H1 (cell line): Measurements from ENCODE around the gene LRRC23. TPM values are rescaled to one million over a fixed set of nuclear protein-coding genes. Genes with fewer than 3 reads are reported as not detected.
A peak's percentile ranks its signal among the peaks of the same experiment; 100 is the strongest.

Experiments
- CTCF ChIA-PET: fragments of 300-600 bp; sonication (Branson Sonifier 250); formaldehyde crosslinking; loops from one replicate; lab custom pipeline; 2021; ENCODE audit not compliant: partially characterized antibody; lab: Charles Lee
- POLR2A ChIA-PET: fragments of 300-600 bp; sonication (Branson Sonifier 250); formaldehyde crosslinking; loops from one replicate; lab custom pipeline; 2021; ENCODE audit warnings: inconsistent platforms; ENCODE audit not compliant: partially characterized antibody; lab: Charles Lee
- DNase-seq, 2 experiments: peaks; one replicate each; pipeline versions ENCODE4 v3.0.0 to v3.0.0-alpha.2; 2010 to 2022; ENCODE audit warnings: low spot score in 2 of 2, low read depth in 1 of 2, mixed read lengths in 1 of 2
- FAIRE-seq: peaks from 2 replicates; lab custom pipeline; 2011; peaks lifted over from hg19 to GRCh38; lab: Jason Lieb, UNC
- H2AFZ ChIP-seq: 2 replicates; pipeline ENCODE4 v1.8.1; 2012; ENCODE audit warnings: low read length, inconsistent platforms
- H2AK5ac ChIP-seq: 2 replicates; pipeline ENCODE4 v1.6.1; 2013; ENCODE audit warnings: low read depth, low read length
- H2BK120ac ChIP-seq: replicated peaks from 2 replicates; pipeline ENCODE3; 2013; ENCODE audit warnings: low read depth, low read length, inconsistent platforms
- H2BK12ac ChIP-seq: 2 replicates; pipeline ENCODE4 v1.6.1; 2013; ENCODE audit warnings: low read depth, low read length
- H2BK15ac ChIP-seq: 2 replicates; pipeline ENCODE4 v1.6.1; 2013; ENCODE audit warnings: low read length
- H2BK20ac ChIP-seq: 2 replicates; pipeline ENCODE4 v1.6.1; 2013; ENCODE audit warnings: low read length
- H2BK5ac ChIP-seq: 2 replicates; pipeline ENCODE4 v1.6.1; 2013; ENCODE audit warnings: low read depth, low read length
- H3K14ac ChIP-seq: 2 replicates; pipeline ENCODE4 v1.6.1; 2013; ENCODE audit warnings: inconsistent platforms; ENCODE audit not compliant: insufficient read length
- H3K18ac ChIP-seq: 2 replicates; pipeline ENCODE4 v1.6.1; 2013; ENCODE audit warnings: low read length; ENCODE audit errors: extremely low read depth
- H3K23ac ChIP-seq: 2 replicates; pipeline ENCODE4 v1.6.1; 2013; ENCODE audit warnings: inconsistent platforms; ENCODE audit not compliant: insufficient read length
- H3K23me2 ChIP-seq: 2 replicates; pipeline ENCODE4 v1.6.1; 2013; ENCODE audit warnings: low read depth, low read length
- H3K27ac ChIP-seq: 2 replicates; pipeline ENCODE4 v1.6.1; 2011; ENCODE audit warnings: low read depth, low read length, inconsistent platforms
- H3K27me3 ChIP-seq, 4 experiments: replicated peaks in 1 of 4; 1 replicate in 1 of 4; 2 replicates in 3 of 4; pipeline versions ENCODE4 v1.6.1 to v1.8.1; 2011 to 2013; ENCODE audit warnings: low read length in 3 of 4, mild to moderate bottlenecking in 3 of 4, inconsistent platforms in 2 of 4, mixed read lengths in 2 of 4, moderate library complexity in 1 of 4; ENCODE audit not compliant: control insufficient read depth in 3 of 4, insufficient read depth in 3 of 4; ENCODE audit errors: extremely low read depth in 1 of 4
- H3K36me3 ChIP-seq, 4 experiments: 2 replicates each; pipeline versions ENCODE4 v1.6.1 to v1.8.1; 2011 to 2013; ENCODE audit warnings: mild to moderate bottlenecking in 4 of 4, low read length in 3 of 4, moderate library complexity in 2 of 4, control low read depth in 1 of 4, inconsistent platforms in 1 of 4; ENCODE audit not compliant: insufficient read depth in 4 of 4, control insufficient read depth in 2 of 4
- H3K4ac ChIP-seq: replicated peaks from 2 replicates; pipeline ENCODE3; 2013; ENCODE audit warnings: low read length, low read depth, mixed read lengths, inconsistent platforms; ENCODE audit not compliant: insufficient read length
- H3K4me1 ChIP-seq, 4 experiments: replicated peaks in 1 of 4; 1 replicate in 1 of 4; 2 replicates in 3 of 4; pipeline versions ENCODE4 v1.6.1 to v1.8.1; 2011 to 2013; ENCODE audit warnings: low read length in 3 of 4, inconsistent platforms in 2 of 4, mixed read lengths in 1 of 4; ENCODE audit not compliant: insufficient read depth in 4 of 4, control insufficient read depth in 3 of 4
- H3K4me2 ChIP-seq, 2 experiments: 2 replicates each; pipeline versions ENCODE4 v1.6.1 to v1.8.1; 2011 to 2013; ENCODE audit warnings: low read depth in 2 of 2, low read length in 2 of 2, control low read depth in 1 of 2, inconsistent platforms in 1 of 2, mild to moderate bottlenecking in 1 of 2; ENCODE audit not compliant: insufficient read depth in 1 of 2
- H3K4me3 ChIP-seq, 4 experiments: fragments of 200-600, 300-600 bp in 1 of 4; sonication (generic), shearing (Covaris generic), sonication (Bioruptor Twin) in 1 of 4; 2 replicates each; pipeline versions ENCODE4 v1.5.1 to v1.8.1; 2011 to 2016; ENCODE audit warnings: low read length in 4 of 4, low read depth in 3 of 4, control low read depth in 2 of 4, inconsistent platforms in 2 of 4, mild to moderate bottlenecking in 2 of 4, mixed read lengths in 1 of 4, moderate library complexity in 1 of 4; ENCODE audit not compliant: insufficient read depth in 2 of 4; ENCODE audit errors: extremely low read depth in 1 of 4
- H3K56ac ChIP-seq: replicated peaks from 2 replicates; pipeline ENCODE3; 2013; ENCODE audit warnings: low read depth, mild to moderate bottlenecking, mixed read lengths, low read length, inconsistent platforms; ENCODE audit not compliant: insufficient read length
- H3K79me1 ChIP-seq: 2 replicates; pipeline ENCODE4 v1.6.1; 2013; ENCODE audit warnings: low read depth, low read length, control low read depth
- H3K79me2 ChIP-seq, 2 experiments: 2 replicates each; pipeline versions ENCODE4 v1.6.1 to v1.8.1; 2012 to 2013; ENCODE audit warnings: low read length in 2 of 2, mild to moderate bottlenecking in 2 of 2, inconsistent platforms in 1 of 2; ENCODE audit not compliant: insufficient read depth in 2 of 2, control insufficient read depth in 1 of 2
- H3K9ac ChIP-seq, 4 experiments: replicated peaks in 1 of 4; 1 replicate in 1 of 4; 2 replicates in 3 of 4; pipeline versions ENCODE4 v1.6.1 to v1.8.1; 2011 to 2013; ENCODE audit warnings: low read depth in 3 of 4, low read length in 3 of 4, control low read depth in 2 of 4, mild to moderate bottlenecking in 2 of 4, moderate library complexity in 2 of 4, inconsistent platforms in 1 of 4; ENCODE audit errors: extremely low read depth in 1 of 4
- H3K9me3 ChIP-seq, 2 experiments: 2 replicates each; pipeline versions ENCODE4 v1.6.1 to v1.8.1; 2012 to 2013; ENCODE audit warnings: mild to moderate bottlenecking in 2 of 2, moderate library complexity in 2 of 2, control low read depth in 1 of 2, inconsistent platforms in 1 of 2, low read depth in 1 of 2, low read length in 1 of 2, mixed read lengths in 1 of 2; ENCODE audit not compliant: insufficient read depth in 2 of 2
- H4K20me1 ChIP-seq, 2 experiments: replicated peaks in 1 of 2; 2 replicates each; pipeline versions ENCODE3 to v1.8.1; 2011 to 2013; ENCODE audit warnings: inconsistent platforms in 2 of 2, low read length in 2 of 2, mild to moderate bottlenecking in 1 of 2; ENCODE audit not compliant: insufficient read depth in 2 of 2, control insufficient read depth in 1 of 2
- H4K5ac ChIP-seq: 2 replicates; pipeline ENCODE4 v1.6.1; 2013; ENCODE audit warnings: low read length, low read depth, mixed read lengths, inconsistent platforms; ENCODE audit not compliant: insufficient read length
- H4K8ac ChIP-seq: 2 replicates; pipeline ENCODE4 v1.8.0; 2013; ENCODE audit warnings: mild to moderate bottlenecking, moderate library complexity, low read length, inconsistent platforms; ENCODE audit not compliant: insufficient read depth; ENCODE audit errors: extremely low read depth
- H4K91ac ChIP-seq: replicated peaks from 2 replicates; pipeline ENCODE3; 2013; ENCODE audit warnings: low read length, mixed read lengths, inconsistent platforms; ENCODE audit not compliant: insufficient read length
- ASH2L ChIP-seq: fragments of 200-600, 300-600 bp; sonication (generic); IDR thresholded peaks from one replicate; pipeline ENCODE4 v1.7.1; 2017; ENCODE audit warnings: low read length
- EGR1 ChIP-seq: IDR thresholded peaks from 2 replicates; pipeline ENCODE4 v1.6.1; 2011; ENCODE audit warnings: low read depth, low read length, borderline replicate concordance
- HDAC2 ChIP-seq, 2 experiments: fragments of 300-600 bp in 1 of 2; sonication (generic) in 1 of 2; IDR thresholded peaks; 2 replicates each; pipeline ENCODE4 v1.6.1; 2011 to 2012; ENCODE audit warnings: low read depth in 2 of 2, low read length in 2 of 2, mild to moderate bottlenecking in 2 of 2, moderate library complexity in 2 of 2, borderline replicate concordance in 1 of 2, inconsistent platforms in 1 of 2
- NANOG ChIP-seq: IDR thresholded peaks from 2 replicates; pipeline ENCODE4 v1.6.1; 2011; ENCODE audit warnings: low read length, low read depth, mild to moderate bottlenecking, inconsistent platforms; ENCODE audit not compliant: insufficient read depth, poor library complexity, severe bottlenecking
- SUZ12 ChIP-seq: fragments of 200-600 bp; sonication (generic); IDR thresholded peaks from 2 replicates; pipeline ENCODE4 v1.6.1; 2012; ENCODE audit warnings: mild to moderate bottlenecking, inconsistent platforms, low read length, moderate library complexity, mixed read lengths
- WGBS, 2 experiments: shearing (Covaris generic) in 1 of 2; methylation state at CpG; one replicate each; pipeline versions ENCODE4 v1.1.6 to v1.1.7; 2013 to 2015; ENCODE audit warnings: low lambda C conversion rate in 2 of 2, mixed read lengths in 2 of 2, inconsistent platforms in 1 of 2, low coverage in 1 of 2, missing lambda C conversion rate in 1 of 2; ENCODE audit not compliant: insufficient replicate concordance in 2 of 2, insufficient coverage in 1 of 2, insufficient read length in 1 of 2; ENCODE audit errors: extremely low coverage in 1 of 2, missing lambda C conversion rate in 1 of 2; 5-methylcytosine and 5-hydroxymethylcytosine counted together
- polyA plus RNA-seq, 7 experiments: library from polyadenylated mRNA; depleted of rRNA in 3 of 7; stranded (reverse) in 5 of 7; unstranded in 2 of 7; fragments of >200 nt in 5 of 7; fragments of 200-250 nt in 2 of 7; gene quantifications; 1 replicate in 5 of 7; 2 replicates in 1 of 7; 4 replicates in 1 of 7; pipeline versions ENCODE4 v1.2.1 to v1.2.3, GENCODE V29; 2011 to 2013; ENCODE audit warnings: missing spikeins in 2 of 7, mixed read lengths in 2 of 7
- total RNA-seq: library from RNA; stranded (reverse); fragmentation: NEBNext Ultra II Directional; extraction: Animal tissue kit (Norgen Biotek cat#: 25700); gene quantifications from 2 replicates; pipeline ENCODE4 v1.2.1, GENCODE V29; 2021

LRRC23 gene
- total and polyA plus RNA-seq, 2 of the 8 experiments (the other 6 are each of a cell fraction or from before 2014, with no cell fraction given): 2.5 to 3.6 TPM

- peaks cover 17 to 23% of the 10 kb centered on the region in 2 experiments for H4K20me1 ChIP-seq
- ChIA-PET POLR2A (interaction anchor here (0.8 to 44.0 kb wide), 8 partner anchors 13 to 393 kb away, joined by 3 to 1596 read pairs (median 115); partner anchors contain the start of genes C12orf57, EMG1, ENO2 and GNB3), CTCF (interaction anchor here (0.6 to 20.2 kb wide), 7 partner anchors 9 to 216 kb away, joined by 3 to 253 read pairs (median 5); partner anchors contain the start of genes C12orf57, RNU7-1, SPSB2 and TPI1)
- no peak overlapping the region for H3K14ac ChIP-seq
- no peaks in the 10 kb centered on the region for H3K9me3 ChIP-seq
- WGBS, 2 experiments: 10% methylated on average over 13 of the region's 19 CpGs; no CpG with 5 or more reads in 1 of the 2 experiments
- FAIRE-seq (no peak), DNase-seq (no peak)
- H3K23ac ChIP-seq: no peak overlapping the region
- H3K9ac ChIP-seq: peak overlapping the region; percentile 64 to 85 (median 69)
- H4K8ac ChIP-seq: no peak overlapping the region
- H3K4me3 ChIP-seq: peak overlapping the region; percentile 90 to 99 (median 92)
- H2AK5ac ChIP-seq: no peak overlapping the region
- H3K4ac ChIP-seq: no peak overlapping the region
- peak overlapping the region; percentile 71 for H2BK5ac ChIP-seq
- H2BK12ac ChIP-seq: peak overlapping the region; percentile 75; the same call in 1 of the 2 replicates
- H3K27me3 ChIP-seq: no peaks in the 10 kb centered on the region
- H4K5ac ChIP-seq: peak overlapping the region; percentile 3
- H3K4me1 ChIP-seq: peaks cover 13 to 31% (median 17%) of the 10 kb centered on the region in 4 experiments
- H2BK120ac ChIP-seq: no peak overlapping the region
- H3K79me2 ChIP-seq: peaks cover 27 to 39% of the 10 kb centered on the region in 2 experiments
- 0 out of 2 replicates have a peak overlapping the region, but pooled peaks have one; percentile 25 for H2BK20ac ChIP-seq
- H3K36me3 ChIP-seq: peaks cover 0 to 9% (median 5%) of the 10 kb centered on the region in 4 experiments; a peak in 7 of 8 replicates
- TF ChIP-seq EGR1: no peak
- TF ChIP-seq ASH2L: no peak
- no peak for TF ChIP-seq NANOG
- TF ChIP-seq HDAC2 (IDR thresholded peaks at IDR 0.05; ENCODE audit: borderline replicate concordance in 1 of 2, low read depth in 2 of 2, low read length in 2 of 2): 0 out of 4 replicates have a peak, but pooled peaks of 1 of the 2 experiments have one; percentile 44
- no peak for TF ChIP-seq SUZ12
- H2BK15ac ChIP-seq: no peak overlapping the region
- peak overlapping the region; percentile 84 to 90 for H3K4me2 ChIP-seq
- H3K18ac ChIP-seq: peak overlapping the region; percentile 51
- no peak overlapping the region for H2AFZ ChIP-seq
- peaks cover 13% of the 10 kb centered on the region for H3K79me1 ChIP-seq
- peaks cover 28% of the 10 kb centered on the region for H3K23me2 ChIP-seq
- peak overlapping the region; percentile 65 for H3K56ac ChIP-seq
- H4K91ac ChIP-seq: no peak overlapping the region
- peak overlapping the region; percentile 15; the same call in 1 of the 2 replicates for H3K27ac ChIP-seq
These were observed 24.2 kb downstream of the LRRC23 start for GRCh38 chr12:6928703-6929407.
